GOT3 (cell line): Measurements from ENCODE around the gene SORBS2.
"Not testable (repeated sequence)": the region's sequence is repeated elsewhere in the genome, so short reads cannot be mapped to it uniquely, and the experiment has no call there.

ENCODE experiments used
- DNase-seq: peaks from one replicate; lab custom pipeline; 2025; ENCODE audit warnings: mixed read lengths; lab: John Stamatoyannopoulos, UW

SORBS2 gene

DNA sequence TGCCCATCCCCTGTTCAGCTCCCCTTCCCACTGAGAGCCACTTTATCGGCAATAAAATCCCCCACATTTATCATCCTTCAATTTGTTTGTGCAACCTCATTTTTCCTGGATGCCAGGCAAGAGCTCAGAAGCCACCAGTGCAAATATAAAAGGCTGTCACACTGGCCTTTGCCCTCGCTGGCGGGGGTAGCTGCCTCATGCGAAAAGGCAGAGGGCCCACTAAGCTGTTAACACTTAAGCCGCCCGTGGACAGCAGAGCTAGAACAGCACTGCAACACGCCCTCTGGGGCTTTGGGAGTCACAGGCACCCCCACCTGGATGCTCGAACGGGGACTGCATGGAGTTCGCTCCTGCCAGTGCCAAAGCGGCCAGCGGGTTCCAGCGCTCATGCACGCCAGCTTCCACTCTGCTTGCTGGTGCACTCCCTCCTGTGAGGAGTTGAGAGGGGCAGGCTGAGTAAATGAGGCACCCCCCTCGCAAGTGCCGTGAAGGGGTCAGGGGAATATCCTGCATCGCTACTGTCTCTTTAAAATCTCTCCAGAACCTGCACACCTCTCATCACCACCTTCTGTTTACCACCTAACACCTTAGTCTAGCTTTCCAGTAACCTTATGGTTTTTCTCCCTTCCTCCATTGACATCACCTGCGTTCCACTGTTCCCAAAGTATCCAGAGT, 99.5 kb downstream of the SORBS2 start:
- DNase-seq, result no peak

DNA sequence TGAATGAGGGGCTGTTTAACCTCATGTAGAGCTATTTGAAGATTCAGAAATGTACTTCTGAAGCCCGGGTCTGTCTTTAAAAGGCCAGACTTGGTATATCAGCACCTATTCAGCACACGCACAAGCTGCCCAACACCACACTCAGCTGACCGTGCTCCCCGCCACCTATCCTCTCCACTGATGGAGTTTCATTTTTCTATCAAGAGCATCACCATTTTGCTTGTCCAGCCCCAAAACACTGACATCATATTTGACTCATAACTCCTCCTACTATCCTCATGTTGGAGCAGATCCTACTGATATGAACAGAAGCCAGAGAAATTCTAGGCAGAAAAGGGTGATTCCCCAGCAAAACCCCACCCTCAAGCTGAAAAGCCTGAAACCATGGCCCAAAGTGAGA, 100.3 kb downstream of the SORBS2 start:
- DNase-seq, result no peak

DNA sequence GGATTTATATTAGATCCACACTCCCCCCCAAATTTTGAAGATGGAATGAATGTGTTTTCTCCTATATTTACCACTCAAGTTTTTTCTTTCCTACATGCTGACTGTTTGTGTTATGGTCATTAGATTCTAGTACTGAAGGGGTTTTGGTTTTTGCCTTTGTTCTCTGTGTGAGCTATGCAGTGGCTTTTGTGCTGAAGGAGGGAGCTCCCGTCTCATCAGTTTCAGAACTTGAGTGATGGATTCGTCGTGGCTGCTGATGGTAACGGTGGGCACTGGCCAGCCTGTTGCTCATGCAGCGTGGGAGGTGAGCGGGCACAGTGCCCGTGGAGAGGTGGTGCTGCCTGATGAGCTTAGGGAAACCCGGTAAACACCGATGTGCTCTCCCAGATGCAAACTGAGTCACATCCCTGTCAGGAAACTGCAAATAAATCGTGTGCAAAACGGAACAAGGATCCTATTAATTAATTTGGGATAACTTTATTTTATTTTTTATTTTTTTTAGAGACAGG, 101.5 kb downstream of the SORBS2 start:
- no peak for DNase-seq

DNA sequence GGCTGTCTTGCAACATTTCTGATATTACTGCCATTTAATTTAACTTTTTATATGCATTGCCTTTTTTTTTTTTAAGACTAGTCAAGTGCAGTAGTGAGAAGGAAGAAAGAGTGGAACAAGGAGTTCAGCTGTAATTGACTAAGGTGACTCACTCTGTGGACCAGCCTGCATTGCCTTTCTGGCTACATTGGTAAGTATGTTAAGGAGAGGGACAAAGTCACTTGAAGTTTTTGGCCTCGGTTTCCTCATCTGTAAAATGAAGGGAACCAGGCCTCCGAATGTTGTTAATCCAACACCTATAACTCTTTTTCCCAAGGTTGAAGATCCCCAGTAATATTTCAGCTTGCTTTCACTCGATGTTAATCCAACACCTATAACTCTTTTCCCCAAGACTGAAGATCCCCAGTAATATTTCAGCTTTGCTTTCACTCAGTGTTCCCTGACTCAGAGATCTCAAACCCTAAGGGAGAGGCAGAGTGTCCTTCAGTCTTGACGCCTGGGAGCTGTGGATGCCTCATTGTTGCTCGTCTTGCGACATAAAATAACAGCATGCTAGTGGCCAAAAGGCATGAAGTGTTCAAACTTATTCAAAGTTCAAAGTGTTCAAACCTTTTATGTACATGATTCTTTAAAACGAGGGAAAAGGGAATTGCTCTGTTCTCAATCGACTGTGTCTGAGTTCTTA, 102.0 kb downstream of the SORBS2 start:
- no peak for DNase-seq

DNA sequence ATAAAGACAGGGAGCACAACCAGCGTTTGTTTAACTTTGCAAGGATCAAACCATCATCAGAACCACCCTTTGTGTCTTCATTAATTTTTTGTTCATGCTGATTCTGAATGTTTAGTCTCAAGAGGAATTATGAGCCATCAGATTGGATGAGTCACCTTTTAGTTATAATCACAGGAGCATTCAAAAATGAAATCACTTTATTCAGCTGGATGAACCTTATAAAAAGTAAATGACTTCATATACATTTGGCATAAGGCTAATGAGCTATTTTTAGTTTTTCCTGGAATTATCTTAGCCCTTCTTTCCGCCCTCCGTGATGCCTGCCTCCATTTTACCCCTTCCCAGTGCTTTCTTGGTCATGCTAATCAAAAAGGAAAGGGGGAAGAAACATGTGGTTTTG, 103.6 kb downstream of the SORBS2 start:
- DNase-seq, result no peak

DNA sequence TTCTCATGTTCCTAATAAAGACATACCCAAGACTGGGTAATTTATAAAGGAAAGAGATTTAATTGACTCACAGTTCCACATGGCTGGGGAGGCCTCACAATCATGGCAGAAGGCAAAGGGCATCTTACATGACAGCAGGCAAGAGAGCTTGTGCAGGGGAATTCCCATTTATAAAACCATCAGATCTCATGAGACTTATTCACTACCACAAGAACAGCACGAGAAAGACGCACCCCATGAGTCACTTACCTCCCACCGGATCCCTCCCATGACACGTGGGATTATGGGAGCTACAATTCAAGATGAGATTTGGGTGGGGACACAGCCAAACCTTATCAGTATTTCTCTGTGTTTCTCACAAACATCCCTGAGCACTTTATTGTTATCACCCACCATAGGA, 104.4 kb downstream of the SORBS2 start:
- not testable (repeated sequence) for DNase-seq

DNA sequence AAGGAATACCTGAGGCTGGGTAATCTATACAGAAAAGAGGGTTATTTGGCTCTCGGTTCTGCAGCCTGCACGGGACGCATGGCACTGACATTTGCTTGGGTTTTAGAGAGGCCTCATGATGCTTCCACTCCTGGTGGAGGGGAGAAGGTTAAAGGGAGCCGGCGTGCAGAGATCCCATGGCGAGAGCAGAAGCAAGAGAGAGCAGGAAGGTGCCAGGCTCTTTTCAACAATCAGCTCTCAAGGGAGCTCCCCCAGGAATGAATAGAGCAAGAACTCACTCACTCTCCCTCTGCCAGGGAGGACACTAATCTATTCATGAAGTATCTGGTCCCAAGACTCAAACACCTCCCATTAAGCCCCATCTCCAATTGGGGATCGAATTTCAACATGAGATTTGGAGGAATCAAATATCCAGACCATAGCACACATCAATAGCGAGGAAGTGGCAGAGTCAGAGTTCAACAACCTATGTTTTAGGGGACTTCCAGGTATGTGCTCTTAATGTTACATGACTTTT, 109.8 kb downstream of the SORBS2 start:
- no peak for DNase-seq

DNA sequence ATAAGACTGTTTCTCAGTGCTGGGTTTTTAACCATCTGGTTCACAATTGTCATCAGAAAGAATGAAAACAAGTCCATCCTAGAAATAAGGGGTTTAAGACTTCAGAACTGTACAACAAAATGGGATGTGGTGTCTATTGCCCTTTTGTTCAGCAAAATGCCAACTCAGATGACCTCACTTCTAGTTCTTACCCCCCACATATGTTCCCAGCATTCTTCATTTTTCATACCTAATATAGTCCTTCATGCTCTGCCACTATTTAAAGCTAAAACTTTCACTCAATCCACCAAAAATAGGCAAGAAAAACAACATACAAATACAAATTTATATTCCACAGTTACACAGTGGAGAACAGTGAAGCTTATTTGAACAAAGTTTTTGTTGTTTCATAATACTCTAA, 111.4 kb downstream of the SORBS2 start:
- DNase-seq, result no peak

DNA sequence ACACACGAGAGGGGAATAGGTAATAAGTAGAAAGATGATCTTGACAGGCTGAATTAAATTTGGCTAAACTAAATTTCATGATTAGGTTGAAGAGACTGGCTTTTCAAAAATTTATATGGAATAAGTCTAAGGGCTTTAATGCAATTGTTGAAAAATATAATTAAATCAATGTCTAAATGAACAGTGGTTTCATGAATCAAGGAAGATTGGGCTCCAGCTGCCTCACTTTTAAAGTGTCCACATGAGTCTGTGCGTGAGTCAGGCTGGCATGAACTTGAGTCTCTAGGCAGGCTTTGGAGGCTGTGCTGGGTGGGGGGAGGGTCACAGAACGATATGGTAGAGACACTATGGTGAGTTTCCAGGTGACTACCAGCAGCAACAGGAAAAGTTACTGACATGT, 111.9 kb downstream of the SORBS2 start:
- no peak for DNase-seq

DNA sequence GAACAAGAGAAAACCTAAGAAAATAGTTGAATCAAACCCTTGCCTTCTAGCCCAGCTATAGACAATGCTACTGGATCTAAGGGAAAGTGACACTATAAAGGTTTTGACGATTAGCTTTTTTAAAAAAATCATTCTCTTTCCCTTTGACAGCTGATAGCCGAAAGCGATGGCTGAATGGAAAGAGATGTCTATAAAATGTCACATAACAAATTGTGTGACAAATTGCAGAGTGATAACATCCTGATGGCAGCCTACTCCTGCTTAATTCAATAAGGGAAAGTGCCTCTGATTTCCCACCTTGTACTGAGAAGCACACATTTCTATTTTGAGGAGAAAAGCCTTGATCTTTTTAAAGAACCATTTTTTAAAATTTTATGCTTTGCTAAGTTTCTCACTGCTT, 114.5 kb downstream of the SORBS2 start:
- DNase-seq, result no peak

DNA sequence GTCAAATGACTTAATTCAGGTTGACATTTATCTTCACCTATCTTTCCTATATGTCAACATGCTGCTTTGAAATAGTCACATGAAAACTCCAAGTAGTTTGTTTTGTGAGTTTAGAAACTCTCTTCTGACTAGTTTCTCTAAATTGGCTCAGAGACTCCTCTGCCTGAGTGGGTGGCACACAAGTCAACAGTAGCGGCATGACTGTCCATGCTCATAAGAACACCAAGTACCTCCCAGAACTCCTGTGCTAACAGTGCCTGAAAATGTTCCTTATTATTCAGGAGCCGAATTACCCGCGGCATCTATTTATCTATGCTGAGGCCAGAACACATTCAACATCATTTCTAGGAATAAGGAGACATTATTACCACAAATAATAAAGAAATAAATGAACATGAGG, 116.3 kb downstream of the SORBS2 start:
- no peak for DNase-seq

DNA sequence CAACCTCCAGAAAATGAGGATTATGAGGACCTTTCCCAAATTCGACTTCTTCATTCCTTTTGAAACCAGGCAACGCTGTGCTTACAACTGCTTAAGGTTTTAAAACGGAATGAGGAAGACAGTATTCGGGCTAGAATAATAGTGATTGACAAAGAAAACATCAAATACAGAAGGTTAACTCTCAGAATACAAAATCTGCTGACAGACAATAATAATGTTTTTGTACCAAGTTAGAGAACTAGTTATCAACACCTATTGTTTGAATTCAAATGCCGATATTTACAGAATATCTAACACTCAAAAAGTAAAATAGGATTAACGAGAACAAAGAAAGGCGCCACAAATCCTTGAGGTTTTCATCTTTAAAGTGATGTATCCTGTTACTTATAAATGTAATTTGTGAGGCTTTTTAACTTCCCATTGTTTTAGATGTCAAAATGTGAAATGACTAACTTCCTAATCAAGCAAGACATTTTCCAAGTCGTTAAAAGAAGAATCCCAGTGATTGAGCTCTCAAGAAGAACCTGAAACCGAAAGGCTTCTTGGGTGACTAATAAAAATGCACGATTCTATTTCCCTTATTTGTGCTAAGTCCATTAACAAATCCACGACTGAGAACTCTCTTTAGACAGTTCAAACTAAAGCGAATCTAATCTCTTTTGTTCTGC, 118.3 kb downstream of the SORBS2 start:
- no peak for DNase-seq

DNA sequence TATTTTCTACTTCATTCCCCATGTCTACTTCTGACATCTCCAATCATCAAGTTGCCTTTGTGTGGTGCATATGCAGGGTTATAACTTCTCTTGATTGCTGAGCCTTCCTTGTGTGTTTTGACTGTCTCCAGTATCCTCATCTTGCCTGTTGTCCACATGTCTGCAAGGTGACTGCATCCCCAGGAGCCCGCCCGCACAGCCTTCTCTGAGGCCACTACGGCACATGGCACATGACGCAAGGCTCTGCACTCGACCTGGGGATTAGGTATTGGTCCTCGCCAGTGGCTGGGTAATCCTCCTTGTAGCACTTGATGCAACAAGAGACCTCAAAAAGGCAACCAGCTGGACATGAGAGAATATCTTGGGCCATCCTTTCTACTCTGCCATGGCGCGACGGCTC, 122.6 kb downstream of the SORBS2 start:
- DNase-seq, result no peak

DNA sequence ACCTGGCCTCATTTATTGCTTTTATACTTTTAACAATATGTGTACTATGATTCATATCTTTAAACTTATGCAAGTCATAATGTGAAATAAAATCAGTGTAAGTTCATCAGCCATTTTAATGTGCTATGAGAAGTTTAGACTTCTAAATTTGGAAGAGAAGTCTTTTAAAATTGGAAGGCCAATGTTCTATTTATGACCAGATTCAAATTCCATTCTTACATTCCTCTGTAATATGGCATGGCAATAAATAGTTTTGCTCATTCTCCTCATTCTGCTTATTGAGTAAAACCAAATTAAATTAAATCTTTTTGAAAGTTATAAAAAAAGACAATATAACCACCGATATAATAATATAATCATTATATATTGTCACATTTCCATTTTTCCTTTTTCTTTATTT, 126.2 kb downstream of the SORBS2 start:
- DNase-seq, result no peak

DNA sequence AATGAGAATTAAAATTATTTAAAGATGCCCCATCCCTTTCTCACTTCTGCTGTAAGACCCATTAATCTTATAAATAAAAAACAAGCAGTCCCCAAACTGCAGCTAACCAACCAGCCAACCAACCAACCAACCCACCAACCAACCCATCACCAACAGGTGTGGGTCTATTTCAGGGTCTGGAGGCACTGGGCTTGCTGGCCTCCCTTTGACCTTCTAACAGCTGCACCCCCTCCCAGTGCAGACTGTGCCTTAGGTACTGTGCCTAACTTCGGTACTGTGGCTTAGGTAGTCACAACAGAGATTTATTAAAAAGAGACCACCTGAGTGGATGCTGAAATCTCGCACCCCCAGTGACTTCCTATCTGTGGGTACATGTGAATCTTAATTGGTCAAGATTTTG, 128.1 kb downstream of the SORBS2 start:
- no peak for DNase-seq

DNA sequence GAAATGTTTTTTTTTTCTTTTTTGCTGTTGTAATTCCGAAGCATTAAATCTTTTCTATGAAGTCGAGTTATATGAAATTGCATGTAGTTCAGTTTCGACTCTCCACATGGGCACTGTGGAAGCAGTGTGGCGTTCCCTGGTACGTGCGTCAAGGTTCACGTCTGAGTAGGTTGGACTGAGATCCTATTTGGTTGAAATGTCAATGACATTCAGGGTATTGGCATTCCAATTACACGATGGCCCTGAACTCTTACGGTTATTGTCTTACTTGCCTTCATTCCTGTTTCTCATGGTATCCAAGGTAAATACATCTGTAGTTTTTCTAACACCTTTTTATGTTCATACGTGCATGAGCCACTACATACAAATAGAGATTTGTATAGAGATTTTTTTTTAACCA, 128.8 kb downstream of the SORBS2 start:
- no peak for DNase-seq

DNA sequence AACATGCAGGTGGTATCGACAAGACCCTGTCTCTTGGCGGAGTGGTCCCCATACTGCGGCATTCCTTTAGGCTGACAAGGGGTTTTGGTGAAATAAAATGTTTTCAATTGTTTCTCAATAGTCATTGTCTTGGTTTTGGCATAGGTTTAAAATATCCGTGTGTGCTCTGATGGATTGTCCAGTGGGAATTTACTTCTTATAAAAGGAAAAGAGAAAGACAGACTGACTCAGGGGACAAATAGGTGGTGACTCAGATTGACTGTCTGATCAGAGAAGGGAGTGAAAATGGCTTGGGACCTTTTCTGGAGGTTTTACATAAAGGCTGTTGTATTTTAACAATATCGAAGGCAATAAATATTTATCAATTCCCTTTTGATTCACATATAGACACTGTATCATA, 129.8 kb downstream of the SORBS2 start:
- no peak for DNase-seq

DNA sequence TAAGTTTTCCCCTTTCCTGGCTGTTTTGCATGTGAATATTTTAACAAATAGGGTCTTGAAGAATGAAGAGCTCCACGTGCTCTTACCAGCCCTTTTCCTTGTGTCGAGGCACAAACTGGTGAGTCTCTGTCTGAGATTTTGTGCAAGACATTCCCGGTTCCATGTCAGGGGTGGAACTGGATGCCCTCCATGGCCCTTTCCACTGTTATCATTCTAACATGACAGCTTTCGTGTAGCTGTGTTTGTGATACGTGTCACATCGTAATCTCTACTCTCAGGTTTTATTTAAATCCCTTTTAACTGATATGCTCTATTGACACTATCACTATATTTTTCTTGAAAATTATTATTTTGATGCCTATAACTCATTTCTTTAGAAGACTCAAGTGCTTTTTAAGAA, 130.4 kb downstream of the SORBS2 start:
- no peak for DNase-seq

DNA sequence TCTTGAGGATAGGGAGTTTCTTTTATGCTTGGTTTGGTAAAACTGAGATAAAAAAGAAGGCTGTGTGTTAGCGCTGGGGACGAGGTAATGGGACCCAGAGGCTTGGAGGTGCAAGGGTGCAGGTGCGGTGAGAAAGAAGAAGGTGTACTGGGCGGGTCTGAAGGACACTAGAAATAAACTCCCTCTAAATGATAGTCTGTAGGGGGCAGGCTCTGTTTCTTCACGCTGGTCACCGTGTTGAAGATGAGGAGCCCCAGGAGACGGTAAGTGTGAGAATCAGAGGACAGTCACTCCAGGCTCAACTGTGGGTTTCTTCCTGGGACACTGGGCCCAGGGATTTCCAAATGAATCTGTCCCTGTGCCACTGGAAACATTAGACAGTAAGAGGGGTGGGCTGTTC, 131.4 kb downstream of the SORBS2 start:
- DNase-seq, result no peak

DNA sequence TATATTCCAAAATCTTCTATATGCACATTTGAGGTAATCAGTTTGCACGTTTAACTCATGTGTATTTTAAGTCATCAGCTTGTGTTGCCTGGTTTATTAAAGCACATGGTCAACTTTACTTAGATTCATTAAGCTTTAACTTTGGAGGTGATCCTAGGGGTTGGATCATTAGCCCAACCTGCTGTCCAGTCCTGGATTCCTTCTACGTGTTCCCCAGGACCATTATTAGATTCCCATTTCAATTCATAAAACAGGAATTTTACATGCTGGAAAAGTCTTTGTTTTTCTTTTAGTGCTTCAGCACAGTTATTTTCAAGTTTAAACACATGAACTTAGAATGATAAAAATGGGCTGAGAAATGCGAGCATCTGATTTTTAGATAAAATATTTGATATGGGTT, 132.5 kb downstream of the SORBS2 start:
- DNase-seq, result no peak

DNA sequence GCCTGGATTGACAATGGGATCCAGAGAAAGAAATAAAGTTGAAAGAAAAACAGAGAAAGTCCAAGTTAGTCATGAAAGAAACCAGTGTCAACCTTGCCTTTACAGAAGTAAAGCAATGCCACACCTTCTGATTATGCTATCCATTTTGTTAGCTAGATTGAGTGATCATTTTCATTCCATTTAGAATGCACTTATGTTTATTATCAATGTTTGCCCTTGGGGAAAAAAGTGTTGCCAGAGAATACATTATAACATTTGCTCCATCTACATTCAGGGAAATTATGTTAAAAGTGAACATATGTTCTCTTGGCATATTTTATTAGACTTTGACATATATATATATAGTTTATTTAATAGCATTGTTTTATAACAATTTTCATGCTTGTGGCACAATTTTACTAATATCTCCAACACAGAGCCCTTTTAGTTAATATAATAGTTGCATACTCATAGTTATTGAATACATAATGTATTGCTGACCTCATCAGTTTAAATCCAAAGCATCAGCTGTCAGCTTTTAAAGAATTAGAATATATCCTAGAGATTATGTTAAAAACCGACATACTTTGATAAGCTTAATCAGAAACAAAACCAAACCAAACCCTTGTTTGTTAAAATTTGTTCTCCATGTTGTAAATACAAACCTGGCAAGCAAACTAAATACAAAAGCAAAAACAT, 134.2 kb downstream of the SORBS2 start:
- no peak for DNase-seq

DNA sequence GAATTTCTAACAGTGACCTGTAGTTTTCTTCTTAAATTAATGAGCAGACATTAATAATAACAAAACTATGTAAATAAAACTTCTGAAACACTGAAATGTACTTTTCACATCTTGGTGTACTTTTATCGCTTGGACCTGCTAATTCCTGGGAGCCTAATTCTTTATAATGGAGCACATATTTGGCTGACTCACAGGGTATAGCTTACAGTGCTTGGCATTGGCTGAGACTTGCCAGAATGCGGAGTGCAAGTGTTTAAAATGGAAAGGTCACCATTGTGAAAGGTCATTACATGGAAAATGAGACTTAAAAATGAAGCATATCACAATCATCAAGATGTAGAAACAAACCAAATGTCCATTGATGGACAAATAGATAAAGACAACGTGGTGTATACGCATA, 139.4 kb downstream of the SORBS2 start:
- no peak for DNase-seq

DNA sequence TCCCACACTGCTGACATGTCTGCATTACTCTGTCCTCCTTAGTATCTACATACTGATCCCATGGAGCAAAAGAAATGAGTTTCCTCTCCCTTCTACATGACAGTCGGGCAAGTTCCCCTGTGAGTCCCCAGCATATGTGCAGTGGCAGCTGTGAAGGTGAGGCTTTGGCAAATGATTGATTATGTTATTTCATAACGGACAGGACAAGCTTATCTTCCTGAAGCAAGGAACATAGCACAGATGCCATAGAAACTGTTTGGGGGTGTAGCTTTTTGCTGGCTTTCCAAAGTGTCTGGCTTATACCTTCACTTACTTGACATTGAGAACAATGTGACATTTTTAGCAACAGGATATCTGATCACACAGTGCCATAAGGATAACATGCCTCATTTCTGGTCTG, 139.8 kb downstream of the SORBS2 start:
- no peak for DNase-seq
